Upper lobe of left lung (tissue), 4 donors: Measurements from ENCODE around the gene F11.

Experiments
- CTCF ChIP-seq, 6 experiments: fragments of 450-650 bp in 4 of 6; fragments of 200-600 bp in 2 of 6; sonication (generic) in 2 of 6; IDR thresholded peaks; one replicate each; pipeline ENCODE4 v1.5.1; 2016 to 2019; ENCODE audit warnings: antibody characterized with exemption in 6 of 6
- POLR2A ChIP-seq, 4 donors: fragments of 450-650 bp; IDR thresholded peaks; one replicate each; pipeline ENCODE4 v1.5.1; 2016 to 2017; ENCODE audit warnings: antibody characterized with exemption in 4 of 4, mild to moderate bottlenecking in 2 of 4
- POLR2AphosphoS5 ChIP-seq, 2 donors: sonication (generic); formaldehyde crosslinking; IDR thresholded peaks; one replicate each; pipeline ENCODE4 v1.5.1; 2017; ENCODE audit warnings: antibody characterized with exemption in 2 of 2

- TF ChIP-seq CTCF (IDR thresholded peaks at IDR 0.05): no peak
- no peak for TF ChIP-seq POLR2AphosphoS5 (IDR thresholded peaks at IDR 0.05)
- TF ChIP-seq POLR2A (IDR thresholded peaks at IDR 0.05): no peak
Observed at GRCh38 chr4:186304866-186305505, 39.0 kb downstream of the F11 start.
